GM12875 (cell line): ENCODE results near the gene PNPLA2.

ENCODE experiments used
- H3K4me3 ChIP-seq: one replicate; pipeline ENCODE4 v1.5.1; 2011; ENCODE audit warnings: low read depth, low read length, control low read depth
- TF ChIP-seq, protein P1 (sequence below): IDR thresholded peaks from 2 replicates; pipeline ENCODE4 v1.5.1; 2011; ENCODE audit warnings: low read depth, mild to moderate bottlenecking, control low read depth, inconsistent platforms, low read length, moderate library complexity, borderline replicate concordance; ENCODE audit not compliant: insufficient read depth

Gene PNPLA2

DNA sequence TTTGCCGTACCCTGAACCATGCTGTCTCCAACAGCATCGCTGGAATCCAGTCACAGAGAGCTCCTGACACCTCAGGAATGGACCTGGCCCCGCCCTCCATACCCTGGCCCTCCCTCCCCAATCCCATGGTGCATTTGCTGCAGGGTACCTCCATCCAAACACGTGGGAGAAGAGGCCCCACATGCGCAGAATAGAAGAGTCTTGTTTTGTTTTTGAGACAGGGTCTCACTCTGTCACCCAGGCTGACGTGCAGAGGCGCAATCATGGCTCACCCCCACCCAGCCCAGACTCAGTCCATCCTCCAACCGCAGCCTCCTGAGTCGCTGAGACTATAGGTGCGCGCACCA lies 2.3 kb upstream of the PNPLA2 start:
- TF ChIP-seq, protein P1, sequence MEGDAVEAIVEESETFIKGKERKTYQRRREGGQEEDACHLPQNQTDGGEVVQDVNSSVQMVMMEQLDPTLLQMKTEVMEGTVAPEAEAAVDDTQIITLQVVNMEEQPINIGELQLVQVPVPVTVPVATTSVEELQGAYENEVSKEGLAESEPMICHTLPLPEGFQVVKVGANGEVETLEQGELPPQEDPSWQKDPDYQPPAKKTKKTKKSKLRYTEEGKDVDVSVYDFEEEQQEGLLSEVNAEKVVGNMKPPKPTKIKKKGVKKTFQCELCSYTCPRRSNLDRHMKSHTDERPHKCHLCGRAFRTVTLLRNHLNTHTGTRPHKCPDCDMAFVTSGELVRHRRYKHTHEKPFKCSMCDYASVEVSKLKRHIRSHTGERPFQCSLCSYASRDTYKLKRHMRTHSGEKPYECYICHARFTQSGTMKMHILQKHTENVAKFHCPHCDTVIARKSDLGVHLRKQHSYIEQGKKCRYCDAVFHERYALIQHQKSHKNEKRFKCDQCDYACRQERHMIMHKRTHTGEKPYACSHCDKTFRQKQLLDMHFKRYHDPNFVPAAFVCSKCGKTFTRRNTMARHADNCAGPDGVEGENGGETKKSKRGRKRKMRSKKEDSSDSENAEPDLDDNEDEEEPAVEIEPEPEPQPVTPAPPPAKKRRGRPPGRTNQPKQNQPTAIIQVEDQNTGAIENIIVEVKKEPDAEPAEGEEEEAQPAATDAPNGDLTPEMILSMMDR: no peak
- H3K4me3 ChIP-seq: no peak overlapping the region

DNA sequence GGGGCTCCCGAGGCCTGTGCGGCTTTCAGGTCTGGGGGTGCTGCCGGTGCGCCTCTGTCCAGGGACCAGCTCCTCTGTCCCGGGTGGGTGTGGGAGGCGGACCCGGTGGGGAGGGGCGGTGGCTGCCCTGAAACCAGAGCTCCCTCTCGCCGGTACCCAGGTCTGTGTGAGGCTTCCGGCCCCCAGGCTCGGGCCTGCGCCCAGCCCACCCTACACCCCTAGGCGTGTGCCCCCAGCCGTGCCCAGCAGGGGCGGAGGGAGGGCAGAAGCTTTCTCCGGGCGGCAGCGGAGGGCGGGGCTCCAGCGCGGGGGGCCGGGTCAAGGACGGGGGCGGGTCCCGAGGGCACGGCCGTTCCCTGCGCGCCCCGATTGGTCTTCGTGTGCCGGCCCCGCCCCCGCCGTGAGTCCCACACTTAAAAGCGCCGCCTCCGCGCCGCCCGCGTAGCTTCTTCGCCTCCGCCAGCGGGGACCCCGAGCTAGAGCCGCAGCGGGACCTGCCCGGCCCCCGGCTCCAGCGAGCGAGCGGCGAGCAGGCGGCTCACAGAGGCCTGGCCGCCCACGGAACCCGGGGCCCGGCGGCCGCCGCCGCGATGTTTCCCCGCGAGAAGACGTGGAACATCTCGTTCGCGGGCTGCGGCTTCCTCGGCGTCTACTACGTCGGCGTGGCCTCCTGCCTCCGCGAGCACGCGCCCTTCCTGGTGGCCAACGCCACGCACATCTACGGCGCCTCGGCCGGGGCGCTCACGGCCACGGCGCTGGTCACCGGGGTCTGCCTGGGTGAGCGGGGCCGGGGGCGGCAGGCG lies 616 bp downstream of the PNPLA2 start:
- H3K4me3 ChIP-seq: peak overlapping the region; percentile 83
- TF ChIP-seq, protein P1: 0 out of 2 replicates have a peak, but pooled peaks have one; percentile 17

DNA sequence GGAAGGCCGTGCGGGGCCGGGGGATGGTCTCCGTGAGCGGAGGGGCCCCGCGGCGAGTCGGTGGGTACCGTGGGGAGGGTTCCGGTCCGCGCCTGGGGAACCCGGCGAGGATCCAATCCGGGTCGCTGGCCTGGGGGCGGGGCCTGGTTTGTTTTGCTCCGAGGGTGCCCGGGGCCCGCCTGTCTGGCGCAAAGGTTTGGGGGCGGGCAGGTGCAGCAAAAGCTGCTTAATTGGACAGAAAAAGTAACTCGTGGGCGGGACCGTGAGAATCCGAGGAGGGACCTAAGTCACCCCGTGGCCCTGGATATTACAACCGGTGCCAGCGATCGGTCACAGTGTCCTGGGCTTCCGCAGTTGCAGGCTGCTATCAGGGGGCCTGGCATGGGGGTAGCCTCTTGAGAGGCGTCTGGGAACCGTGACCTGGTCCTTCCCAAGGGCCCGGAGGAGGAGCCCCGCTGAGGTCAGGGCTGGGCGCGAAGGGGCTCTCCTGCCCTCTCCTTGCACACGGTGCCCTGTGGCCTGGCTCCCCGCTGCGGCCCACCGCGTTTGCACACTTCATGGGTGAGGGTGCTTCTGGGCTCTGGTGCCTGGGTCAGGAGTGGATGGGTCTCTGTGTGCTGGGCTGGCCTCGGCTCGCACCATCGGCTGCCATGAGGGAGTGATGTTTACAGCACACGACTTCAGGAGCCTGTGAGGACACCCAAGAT lies 1.4 kb downstream of the PNPLA2 start:
- H3K4me3 ChIP-seq: peak overlapping the region; percentile 83
- TF ChIP-seq, protein P1: no peak

DNA sequence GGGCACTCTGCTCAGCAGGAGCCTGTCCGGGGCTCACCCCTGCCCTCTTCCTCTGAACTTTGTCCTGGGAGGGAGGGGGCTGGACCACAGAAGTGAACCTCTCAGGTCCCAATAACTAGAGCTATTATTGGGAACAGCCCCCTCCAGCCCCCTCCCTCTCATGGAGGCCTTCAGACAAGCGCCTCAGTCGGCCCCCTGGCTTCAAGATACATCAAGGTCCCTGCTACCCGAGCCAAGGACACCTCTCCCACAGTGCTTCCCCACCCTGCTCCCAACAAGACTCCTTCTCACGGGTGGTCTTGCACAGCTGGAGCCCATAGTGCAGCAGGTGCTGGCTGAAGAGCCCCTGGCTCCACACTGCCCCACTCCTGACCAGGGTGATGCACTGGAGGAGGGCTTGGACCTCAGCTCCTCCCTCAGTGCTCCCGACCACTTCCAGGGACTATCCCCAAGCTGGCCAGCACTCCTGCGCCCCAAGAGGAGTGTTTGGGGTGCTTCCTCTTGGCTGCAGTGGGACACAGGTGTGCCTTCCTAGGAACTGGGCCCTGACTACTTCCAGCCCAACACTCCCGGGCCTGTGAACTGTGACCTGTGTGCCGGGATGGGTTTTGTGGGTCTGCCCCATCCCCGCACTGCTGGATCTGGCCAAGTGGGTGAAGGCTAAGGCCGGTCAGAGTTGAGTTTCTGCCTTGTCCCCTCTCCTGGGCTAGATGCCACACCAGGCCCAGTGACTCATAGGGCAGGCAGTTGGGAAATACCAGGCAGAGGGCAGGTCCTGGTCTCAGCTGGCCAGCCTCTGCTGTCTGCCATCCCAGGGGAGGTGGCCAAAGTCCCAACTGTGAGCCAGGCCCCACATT lies 2.2 kb downstream of the PNPLA2 start:
- TF ChIP-seq, protein P1: no peak
- peak overlapping the region; percentile 83 for H3K4me3 ChIP-seq

DNA sequence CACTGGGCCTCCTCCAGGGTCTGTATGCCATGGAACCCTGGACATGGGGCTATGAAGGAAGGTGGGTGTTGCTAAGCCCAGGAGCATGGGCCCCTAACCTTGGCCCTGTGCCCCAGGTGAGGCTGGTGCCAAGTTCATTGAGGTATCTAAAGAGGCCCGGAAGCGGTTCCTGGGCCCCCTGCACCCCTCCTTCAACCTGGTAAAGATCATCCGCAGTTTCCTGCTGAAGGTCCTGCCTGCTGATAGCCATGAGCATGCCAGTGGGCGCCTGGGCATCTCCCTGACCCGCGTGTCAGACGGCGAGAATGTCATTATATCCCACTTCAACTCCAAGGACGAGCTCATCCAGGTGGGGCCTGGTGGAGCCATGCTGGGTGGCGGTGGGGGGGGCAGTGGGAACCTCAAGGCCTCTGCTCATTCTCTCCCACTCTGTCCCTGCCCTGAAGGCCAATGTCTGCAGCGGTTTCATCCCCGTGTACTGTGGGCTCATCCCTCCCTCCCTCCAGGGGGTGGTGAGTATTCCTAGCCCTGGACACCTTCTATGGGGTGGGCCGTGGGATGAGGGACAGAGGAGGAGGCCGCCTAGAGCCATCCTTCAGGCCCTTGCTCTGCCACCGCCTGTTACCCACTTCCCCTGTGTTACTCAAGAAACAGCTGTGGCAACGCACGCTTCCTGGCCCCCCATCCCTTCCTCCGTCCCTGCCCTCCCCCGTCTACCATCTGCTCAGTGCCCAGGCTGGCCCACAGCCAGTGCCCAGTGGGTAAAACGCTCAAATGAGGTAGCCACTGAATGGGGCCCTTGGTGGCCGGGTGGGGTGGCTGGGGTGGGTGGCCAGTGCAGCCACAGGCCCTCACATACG lies 3.0 kb downstream of the PNPLA2 start:
- H3K4me3 ChIP-seq: no peak overlapping the region
- TF ChIP-seq, protein P1: no peak
